Kidney (tissue), 14 donors: ENCODE data around the gene BRDT. TPM values are rescaled to one million over a fixed set of nuclear protein-coding genes. Genes with fewer than 3 reads are reported as not detected.
A peak's percentile ranks its signal among the peaks of the same experiment; 100 is the strongest.

Source experiments
- DNase-seq, 5 donors: peaks; one replicate each; pipeline ENCODE4 v3.0.0-alpha.2; 2013 to 2020
- FAIRE-seq: peaks from 2 replicates; lab custom pipeline; 2012; peaks lifted over from hg19 to GRCh38; lab: Jason Lieb, UNC
- H3K27ac ChIP-seq, 2 donors: one replicate each; pipeline ENCODE4 v1.7.0; 2013; ENCODE audit warnings: low read depth in 2 of 2, low read length in 2 of 2, inconsistent platforms in 1 of 2
- H3K27me3 ChIP-seq: one replicate; pipeline ENCODE4 v1.7.1; 2013; ENCODE audit warnings: low read length, inconsistent platforms; ENCODE audit not compliant: control insufficient read depth, insufficient read depth
- H3K36me3 ChIP-seq, 3 donors: one replicate each; pipeline versions ENCODE4 v1.7.0 to v1.7.1; 2013; ENCODE audit warnings: low read length in 3 of 3, control low read depth in 1 of 3, inconsistent platforms in 1 of 3; ENCODE audit not compliant: insufficient read depth in 3 of 3, control insufficient read depth in 2 of 3
- H3K4me1 ChIP-seq, 3 donors: one replicate each; pipeline versions ENCODE4 v1.7.0 to v1.7.1; 2013; ENCODE audit warnings: low read length in 3 of 3, inconsistent platforms in 1 of 3, low read depth in 1 of 3; ENCODE audit not compliant: control insufficient read depth in 2 of 3, insufficient read depth in 2 of 3
- H3K4me3 ChIP-seq, 3 donors: one replicate each; pipeline versions ENCODE4 v1.7.0 to v1.8.1; 2013; ENCODE audit warnings: low read length in 3 of 3, control low read depth in 1 of 3, inconsistent platforms in 1 of 3
- H3K9ac ChIP-seq, 3 donors: one replicate each; pipeline versions ENCODE4 v1.7.0 to v1.7.1; 2013; ENCODE audit warnings: low read length in 3 of 3, control low read depth in 1 of 3, inconsistent platforms in 1 of 3
- H3K9me3 ChIP-seq, 3 donors: one replicate each; pipeline versions ENCODE4 v1.7.0 to v1.7.1; 2013; ENCODE audit warnings: low read length in 3 of 3, control low read depth in 1 of 3, inconsistent platforms in 1 of 3; ENCODE audit not compliant: control insufficient read depth in 2 of 3, insufficient read depth in 1 of 3
- CTCF ChIP-seq: IDR thresholded peaks from 3 replicates; pipeline ENCODE4 v1.5.1; 2012; ENCODE audit warnings: mild to moderate bottlenecking, moderate library complexity, borderline replicate concordance; ENCODE audit not compliant: insufficient read depth; ENCODE audit errors: extremely low read depth
- intact Hi-C: fragments of 100-400 bp; cut with DNase I; formaldehyde crosslinking; loops from one replicate; pipeline ENCODE4 v1.11.1; 2022
- polyA plus RNA-seq: library from polyadenylated mRNA; stranded (reverse); fragments of 350-450 nt; fragmentation: Illumina TruSeq; extraction: RNeasy Lipid Tissue Mini Kit (QIAGEN cat#74804); gene quantifications from one replicate; pipeline ENCODE4 v1.2.3, GENCODE V29; 2014; ENCODE audit warnings: low read depth, low replicate concordance; ENCODE audit not compliant: insufficient read depth
- total RNA-seq: library from RNA; stranded (reverse); fragmentation: NEBNext Ultra II Directional; extraction: Animal tissue kit (Norgen Biotek cat#: 25700); gene quantifications from one replicate; pipeline ENCODE4 v1.2.1, GENCODE V29; 2021
- donor health status: control.
- donor health status: control.
- donor health status: control.
- donor health status: control.
- donor health status: control.
- donor health status: DM: yes; HTN: yes; CAD: no.
- donor health status: Normal renal cell carcinoma (clear cell type).

Gene BRDT
- total and polyA plus RNA-seq, 2 donors from 2014 or later: not detected

GRCh38 chr1:91924146-91924545 lies 25.1 kb upstream of the BRDT start:
- no peak overlapping the region for H3K4me3 ChIP-seq
- no peak for FAIRE-seq
- intact Hi-C loops: no loop called here
- no peaks in the 10 kb centered on the region for H3K4me1 ChIP-seq
- H3K9me3 ChIP-seq: no peaks in the 10 kb centered on the region
- TF ChIP-seq CTCF: no peak
- no peak overlapping the region for H3K27ac ChIP-seq
- no peak overlapping the region for H3K9ac ChIP-seq
- H3K36me3 ChIP-seq: no peaks in the 10 kb centered on the region
- no peaks in the 10 kb centered on the region for H3K27me3 ChIP-seq
- DNase-seq: no peak

GRCh38 chr1:91925644-91926435 lies 23.4 kb upstream of the BRDT start:
- Histone ChIP-seq H3K9me3 (no peaks in the 10 kb centered on the region), H3K27ac (no peak overlapping the region), H3K4me1 (no peaks in the 10 kb centered on the region), H3K4me3 (no peak overlapping the region), H3K27me3 (no peaks in the 10 kb centered on the region), H3K9ac (no peak overlapping the region), H3K36me3 (no peaks in the 10 kb centered on the region)
- no peak for FAIRE-seq
- TF ChIP-seq CTCF: no peak
- intact Hi-C loops: loop anchor here (5.0 kb wide), 1 partner anchor 409 kb away; no protein-coding TSS in a partner anchor
- DNase-seq: no peak

GRCh38 chr1:91928026-91928425 lies 21.2 kb upstream of the BRDT start:
- no peak for FAIRE-seq

More at GRCh38 chr1:91928026-91928425, 21.2 kb upstream of the BRDT start:
- no peak overlapping the region for H3K27ac ChIP-seq
- peak in 1 of 5 donors; percentile 8 for DNase-seq
- TF ChIP-seq CTCF: no peak
- H3K4me1 ChIP-seq: no peaks in the 10 kb centered on the region
- H3K36me3 ChIP-seq: no peaks in the 10 kb centered on the region
- no peak overlapping the region for H3K4me3 ChIP-seq
- no peaks in the 10 kb centered on the region for H3K27me3 ChIP-seq
- H3K9me3 ChIP-seq: no peaks in the 10 kb centered on the region
- intact Hi-C loops: loop anchor here (5.0 kb wide), 1 partner anchor 411 kb away; no protein-coding TSS in a partner anchor
- no peak overlapping the region for H3K9ac ChIP-seq
